HEK293T (cell line): ENCODE measurements around the gene GALNT2.

ENCODE experiments used
- ARNT ChIP-seq: fragments of 450-650 bp; IDR thresholded peaks from 2 replicates; pipeline ENCODE4 v1.6.1; 2017; ENCODE audit warnings: mild to moderate bottlenecking
- BHLHE40 ChIP-seq: fragments of 450-650 bp; IDR thresholded peaks from 2 replicates; pipeline ENCODE4 v1.6.1; 2016; ENCODE audit warnings: mild to moderate bottlenecking, moderate library complexity, borderline replicate concordance
- CTBP1 ChIP-seq: fragments of 450-650 bp; IDR thresholded peaks from 2 replicates; pipeline ENCODE4 v1.6.1; 2016; ENCODE audit warnings: borderline replicate concordance
- ELF4 ChIP-seq: fragments of 450-650 bp; IDR thresholded peaks from 2 replicates; pipeline ENCODE4 v1.6.1; 2017; ENCODE audit warnings: antibody characterized with exemption
- FOXA1 ChIP-seq: fragments of 450-650 bp; IDR thresholded peaks from 2 replicates; pipeline ENCODE4 v1.6.1; 2016; ENCODE audit warnings: mild to moderate bottlenecking
- FOXK2 ChIP-seq: fragments of 450-650 bp; IDR thresholded peaks from 2 replicates; pipeline ENCODE4 v1.6.1; 2016; ENCODE audit warnings: mild to moderate bottlenecking
- FOXM1 ChIP-seq: fragments of 450-650 bp; IDR thresholded peaks from 2 replicates; pipeline ENCODE4 v1.6.1; 2017; ENCODE audit warnings: mild to moderate bottlenecking, borderline replicate concordance
- SP1 ChIP-seq: fragments of 450-650 bp; IDR thresholded peaks from 2 replicates; pipeline ENCODE4 v1.6.1; 2017
- TARDBP ChIP-seq: fragments of 450-650 bp; IDR thresholded peaks from 2 replicates; pipeline ENCODE4 v1.6.1; 2016

DNA sequence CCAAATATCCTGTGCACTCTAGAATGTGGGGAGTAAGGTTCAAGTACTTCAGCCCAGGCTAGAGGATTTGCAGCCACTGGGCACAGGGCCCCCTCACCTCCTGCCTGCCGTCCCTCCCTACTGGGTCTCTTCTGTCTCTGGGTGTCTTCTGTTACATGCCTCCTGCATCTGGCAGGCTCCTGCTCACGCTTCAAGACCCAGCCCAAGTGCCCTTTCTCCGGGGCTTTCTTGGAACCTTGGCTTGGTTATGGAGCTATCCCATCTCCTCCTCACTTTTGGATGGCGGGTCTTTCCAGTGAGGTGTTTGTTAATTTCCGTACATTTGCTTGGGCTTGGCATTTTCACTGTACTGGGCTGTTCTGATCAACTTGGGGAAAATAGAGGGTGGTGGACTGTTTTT, 129.0 kb downstream of the GALNT2 start:
- TF ChIP-seq FOXM1: no peak
- TF ChIP-seq BHLHE40: no peak
- no peak for TF ChIP-seq CTBP1
- no peak for TF ChIP-seq TARDBP
- no peak for TF ChIP-seq SP1
- TF ChIP-seq ELF4: no peak
- no peak for TF ChIP-seq FOXK2
- TF ChIP-seq FOXA1: no peak
- TF ChIP-seq ARNT: no peak
